ENCODE data around the gene PCDHB4.
"Not testable (repeated sequence)": the region's sequence is repeated elsewhere in the genome, so short reads cannot be mapped to it uniquely, and the experiment has no call there.

The PCDHB4 gene

GRCh38 chr5:141155540-141156374 lies 34.1 kb downstream of the PCDHB4 start:
- no peaks in the 10 kb centered on the region for H3K4me1 Mint-ChIP-seq (ENCODE audit: low read depth in 2 of 2)
- H3K9me3 Mint-ChIP-seq: peaks cover 0 to 4% of the 10 kb centered on the region in 2 donors
- H3K27me3 Mint-ChIP-seq: peaks cover 23 to 55% of the 10 kb centered on the region in 2 donors
- H3K4me3 Mint-ChIP-seq: no peak overlapping the region
- no peak for ATAC-seq (replicated peaks)
- no peak for DNase-seq
- no peaks in the 10 kb centered on the region for H3K36me3 Mint-ChIP-seq (ENCODE audit: insufficient read depth)
- H3K27ac Mint-ChIP-seq: no peak overlapping the region

DNA sequence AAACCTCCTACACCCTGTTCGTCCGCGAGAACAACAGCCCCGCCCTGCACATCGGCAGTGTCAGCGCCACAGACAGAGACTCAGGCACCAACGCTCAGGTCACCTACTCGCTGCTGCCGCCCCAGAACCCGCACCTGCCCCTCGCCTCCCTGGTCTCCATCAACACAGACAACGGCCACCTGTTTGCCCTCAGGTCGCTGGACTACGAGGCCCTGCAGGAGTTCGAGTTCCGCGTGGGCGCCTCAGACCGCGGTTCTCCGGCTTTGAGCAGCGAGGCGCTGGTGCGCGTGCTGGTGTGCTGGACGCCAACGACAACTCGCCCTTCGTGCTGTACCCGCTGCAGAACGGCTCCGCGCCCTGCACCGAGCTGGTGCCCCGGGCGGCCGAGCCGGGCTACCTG lies 35.7 kb downstream of the PCDHB4 start:
- not testable (repeated sequence) for DNase-seq; H3K4me3 Mint-ChIP-seq; H3K4me1 Mint-ChIP-seq (ENCODE audit: low read depth in 2 of 2); H3K27ac Mint-ChIP-seq; H3K9me3 Mint-ChIP-seq; H3K36me3 Mint-ChIP-seq (ENCODE audit: insufficient read depth); ATAC-seq (replicated peaks)
- peaks cover 23 to 49% of the 10 kb centered on the region in 2 donors for H3K27me3 Mint-ChIP-seq

DNA sequence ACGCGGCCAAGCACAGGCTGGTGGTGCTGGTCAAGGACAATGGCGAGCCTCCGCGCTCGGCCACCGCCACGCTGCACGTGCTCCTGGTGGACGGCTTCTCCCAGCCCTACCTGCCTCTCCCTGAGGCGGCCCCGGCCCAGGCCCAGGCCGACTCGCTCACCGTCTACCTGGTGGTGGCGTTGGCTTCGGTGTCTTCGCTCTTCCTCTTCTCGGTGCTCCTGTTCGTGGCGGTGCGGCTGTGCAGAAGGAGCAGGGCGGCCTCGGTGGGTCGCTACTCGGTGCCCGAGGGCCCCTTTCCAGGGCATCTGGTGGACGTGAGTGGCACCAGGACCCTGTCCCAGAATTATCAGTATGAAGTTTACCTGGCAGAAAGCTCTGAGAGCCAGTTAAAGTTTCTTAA lies 36.3 kb downstream of the PCDHB4 start:
- ATAC-seq (replicated peaks); H3K4me1 Mint-ChIP-seq (ENCODE audit: low read depth in 2 of 2); DNase-seq; H3K36me3 Mint-ChIP-seq (ENCODE audit: insufficient read depth); H3K27ac Mint-ChIP-seq; H3K9me3 Mint-ChIP-seq; H3K4me3 Mint-ChIP-seq: not testable (repeated sequence)
- H3K27me3 Mint-ChIP-seq: peaks cover 23 to 47% of the 10 kb centered on the region in 2 donors

DNA sequence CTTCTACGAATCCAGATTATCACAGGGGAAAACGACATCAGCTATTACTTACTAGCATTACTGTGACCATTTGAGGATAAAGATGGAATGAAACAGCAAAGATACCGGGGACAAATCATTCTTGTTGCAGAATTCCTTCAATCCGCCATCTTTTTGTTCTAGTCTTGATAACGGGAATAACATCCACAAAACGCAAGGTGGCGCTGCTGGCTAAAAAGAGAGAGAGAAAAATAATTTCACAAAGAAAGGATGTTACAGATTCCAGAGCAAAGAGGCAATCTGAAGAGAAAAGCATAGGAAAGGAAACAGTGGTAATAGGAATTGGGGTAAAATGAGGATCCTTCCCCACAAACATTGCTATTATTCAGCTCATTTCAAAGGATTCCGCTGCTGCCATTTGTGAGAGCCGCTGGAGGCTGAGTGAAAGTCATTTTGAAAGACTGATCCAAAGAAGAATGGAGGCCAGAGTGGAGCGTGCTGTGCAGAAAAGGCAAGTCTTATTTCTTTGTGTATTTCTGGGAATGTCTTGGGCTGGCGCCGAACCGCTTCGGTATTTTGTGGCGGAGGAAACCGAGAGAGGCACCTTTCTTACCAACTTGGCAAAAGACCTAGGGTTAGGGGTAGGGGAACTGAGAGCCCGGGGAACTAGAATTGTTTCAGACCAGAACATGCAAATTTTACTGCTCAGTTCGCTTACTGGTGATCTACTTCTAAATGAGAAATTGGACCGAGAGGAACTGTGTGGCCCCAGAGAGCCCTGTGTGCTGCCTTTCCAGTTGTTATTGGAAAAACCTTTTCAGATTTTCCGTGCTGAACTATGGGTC lies 51.0 kb downstream of the PCDHB4 start, which contains the start of gene PCDHB7:
Gene PCDHB7, plus strand, starts transcription at position 264 of the 824 bp plus-strand sequence. Its CDS starts 192 bp downstream, at position 456.
- Mint-ChIP-seq H3K27ac (no peak within 1 kb of the TSS), H3K9me3 (peaks cover 1 to 14% of the 10 kb centered on the region in 2 donors), H3K4me1 (ENCODE audit: low read depth in 2 of 2) (peaks cover 4 to 7% of the 10 kb centered on the region in 2 donors), H3K36me3 (ENCODE audit: insufficient read depth) (peaks cover 8% of the 10 kb centered on the region), H3K4me3 (no peak within 1 kb of the TSS), H3K27me3 (peaks cover 25 to 42% of the 10 kb centered on the region in 2 donors)
- ATAC-seq (replicated peaks) (no peak), DNase-seq (no peak)

DNA sequence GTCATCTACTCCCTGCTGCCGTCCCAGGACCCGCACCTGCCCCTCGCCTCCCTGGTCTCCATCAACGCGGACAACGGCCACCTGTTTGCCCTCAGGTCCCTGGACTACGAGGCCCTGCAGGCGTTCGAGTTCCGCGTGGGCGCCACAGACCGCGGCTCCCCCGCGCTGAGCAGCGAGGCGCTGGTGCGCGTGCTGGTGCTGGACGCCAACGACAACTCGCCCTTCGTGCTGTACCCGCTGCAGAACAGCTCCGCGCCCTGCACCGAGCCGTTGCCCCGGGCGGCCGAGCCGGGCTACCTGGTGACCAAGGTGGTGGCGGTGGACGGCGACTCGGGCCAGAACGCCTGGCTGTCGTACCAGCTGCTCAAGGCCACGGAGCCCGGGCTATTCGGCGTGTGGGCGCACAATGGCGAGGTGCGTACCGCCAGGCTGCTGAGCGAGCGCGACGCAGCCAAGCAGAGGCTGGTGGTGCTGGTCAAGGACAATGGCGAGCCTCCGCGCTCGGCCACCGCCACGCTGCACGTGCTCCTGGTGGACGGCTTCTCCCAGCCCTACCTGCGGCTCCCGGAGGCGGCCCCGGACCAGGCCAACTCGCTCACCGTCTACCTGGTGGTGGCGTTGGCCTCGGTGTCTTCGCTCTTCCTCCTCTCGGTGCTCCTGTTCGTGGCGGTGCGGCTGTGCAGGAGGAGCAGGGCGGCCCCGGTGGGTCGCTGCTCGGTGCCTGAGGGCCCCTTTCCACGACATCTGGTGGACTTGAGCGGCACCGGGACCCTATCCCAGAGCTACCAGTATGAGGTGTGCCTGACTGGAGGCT lies 52.9 kb downstream of the PCDHB4 start:
- H3K27me3 Mint-ChIP-seq: peaks cover 10 to 23% of the 10 kb centered on the region in 2 donors
- H3K4me1 Mint-ChIP-seq (ENCODE audit: low read depth in 2 of 2); H3K9me3 Mint-ChIP-seq; H3K36me3 Mint-ChIP-seq (ENCODE audit: insufficient read depth); H3K27ac Mint-ChIP-seq; ATAC-seq (replicated peaks); DNase-seq; H3K4me3 Mint-ChIP-seq: not testable (repeated sequence)

All from effector memory CD8-positive, alpha-beta T cell (primary cell).